Measurements from ENCODE around the gene DPP10.

The DPP10 gene

GRCh38 chr2:114525955-114526354 lies 83.5 kb downstream of the DPP10 start:
- no peak for TF ChIP-seq CEBPB (IDR thresholded peaks at IDR 0.05)

GRCh38 chr2:114526841-114527240 lies 84.4 kb downstream of the DPP10 start:
- TF ChIP-seq RAD21 (IDR thresholded peaks at IDR 0.05; ENCODE audit: low read depth) (no peak), EP300 (IDR thresholded peaks at IDR 0.05; ENCODE audit: borderline replicate concordance) (no peak), CREB1 (IDR thresholded peaks at IDR 0.05; ENCODE audit: low read depth) (no peak)

- TF ChIP-seq CEBPB (IDR thresholded peaks at IDR 0.05) (no peak), TCF12 (IDR thresholded peaks at IDR 0.05; ENCODE audit: low read depth) (no peak), EP300 (IDR thresholded peaks at IDR 0.05; ENCODE audit: borderline replicate concordance) (no peak), TEAD4 (IDR thresholded peaks at IDR 0.05) (no peak), YY1 (IDR thresholded peaks at IDR 0.05; ENCODE audit: low read depth) (no peak), CREB1 (IDR thresholded peaks at IDR 0.05; ENCODE audit: low read depth) (no peak), REST (IDR thresholded peaks at IDR 0.05; ENCODE audit: low read depth) (no peak)
Observed at GRCh38 chr2:114527330-114527983, 85.0 kb downstream of the DPP10 start.

GRCh38 chr2:114534116-114535084 lies 92.0 kb downstream of the DPP10 start:
- no peak for TF ChIP-seq TEAD4 (IDR thresholded peaks at IDR 0.05)
- no peak for TF ChIP-seq TAF1 (IDR thresholded peaks at IDR 0.05; ENCODE audit: low read depth)
- no peak for TF ChIP-seq NFIC (IDR thresholded peaks at IDR 0.05)
- TF ChIP-seq YY1 (IDR thresholded peaks at IDR 0.05; ENCODE audit: low read depth), result no peak
- no peak for TF ChIP-seq MAX (IDR thresholded peaks at IDR 0.05)
- TF ChIP-seq USF1 (IDR thresholded peaks at IDR 0.05), result no peak
- no peak for TF ChIP-seq EP300 (IDR thresholded peaks at IDR 0.05; ENCODE audit: borderline replicate concordance)
- TF ChIP-seq CREB1 (IDR thresholded peaks at IDR 0.05; ENCODE audit: low read depth), result no peak
- TF ChIP-seq REST (IDR thresholded peaks at IDR 0.05; ENCODE audit: low read depth), result no peak
- no peak for TF ChIP-seq CEBPB (IDR thresholded peaks at IDR 0.05)

GRCh38 chr2:114537777-114538176 lies 95.3 kb downstream of the DPP10 start:
- TF ChIP-seq EP300 (IDR thresholded peaks at IDR 0.05; ENCODE audit: borderline replicate concordance), result no peak

GRCh38 chr2:114542695-114543094 lies 100.3 kb downstream of the DPP10 start:
- TF ChIP-seq CREB1 (IDR thresholded peaks at IDR 0.05; ENCODE audit: low read depth) (no peak), ZBTB7A (IDR thresholded peaks at IDR 0.05; ENCODE audit: low read depth) (no peak), RAD21 (IDR thresholded peaks at IDR 0.05; ENCODE audit: low read depth) (no peak), EP300 (IDR thresholded peaks at IDR 0.05; ENCODE audit: borderline replicate concordance) (no peak), EGR1 (IDR thresholded peaks at IDR 0.05) (no peak), MAX (IDR thresholded peaks at IDR 0.05) (no peak), YY1 (IDR thresholded peaks at IDR 0.05; ENCODE audit: low read depth) (no peak), CEBPB (IDR thresholded peaks at IDR 0.05) (no peak), NFIC (IDR thresholded peaks at IDR 0.05) (no peak), TCF12 (IDR thresholded peaks at IDR 0.05; ENCODE audit: low read depth) (no peak), FOXM1 (IDR thresholded peaks at IDR 0.05; ENCODE audit: borderline replicate concordance, low read depth) (no peak), TAF1 (IDR thresholded peaks at IDR 0.05; ENCODE audit: low read depth) (no peak), USF1 (IDR thresholded peaks at IDR 0.05) (no peak), REST (IDR thresholded peaks at IDR 0.05; ENCODE audit: low read depth) (no peak), TEAD4 (IDR thresholded peaks at IDR 0.05) (no peak)

All from Ishikawa (cell line).